A549 (cell line): ENCODE measurements around the gene SLCO2A1. TPM values are rescaled to one million over a fixed set of nuclear protein-coding genes. Genes with fewer than 3 reads are reported as not detected.

Source experiments
- ATAC-seq, 2 experiments: fragments of 200-7000 bp in 1 of 2; fragments of >200 bp in 1 of 2; cut with Nextera tagmentation in 1 of 2; cut with Tn5 transposase in 1 of 2; 3 replicates each; pipeline versions ENCODE4 v1.8.0 to v1.9.1; 2018 to 2020; ENCODE audit warnings: mild to moderate bottlenecking in 1 of 2, moderate library complexity in 1 of 2
- CTCF ChIA-PET: fragments of 300-600 bp; sonication (Branson Sonifier 250); formaldehyde crosslinking; extraction: SDS; loops from one replicate; lab custom pipeline; 2021; ENCODE audit warnings: antibody characterized with exemption, inconsistent platforms; lab: Yijun Ruan, JAX
- POLR2A ChIA-PET: fragments of 350-600 bp; formaldehyde crosslinking; extraction: SDS; loops from one replicate; lab custom pipeline; 2021; ENCODE audit warnings: antibody characterized with exemption, inconsistent platforms; lab: Yijun Ruan, JAX
- DNase-seq, 2 experiments: peaks; one replicate each; pipeline versions ENCODE4 v3.0.0 to v3.0.0-alpha.2; 2011 to 2016; ENCODE audit warnings: low read depth in 1 of 2, low spot score in 1 of 2
- FAIRE-seq: peaks from 2 replicates; lab custom pipeline; 2011; peaks lifted over from hg19 to GRCh38; lab: Jason Lieb, UNC
- H3K27ac ChIP-seq, 2 experiments: fragments of >200 bp; sonication (Bioruptor Twin); formaldehyde crosslinking; 3 replicates each; pipeline ENCODE4 v1.5.1; 2016 to 2017
- H3K4me1 ChIP-seq: fragments of >200 bp; sonication (Bioruptor Twin); formaldehyde crosslinking; 3 replicates; pipeline ENCODE4 v1.6.1; 2016
- H3K4me2 ChIP-seq: fragments of >200 bp; sonication (Bioruptor Twin); formaldehyde crosslinking; 3 replicates; pipeline ENCODE4 v1.6.1; 2016
- H3K4me3 ChIP-seq: fragments of >200 bp; sonication (Bioruptor Twin); formaldehyde crosslinking; 3 replicates; pipeline ENCODE4 v1.5.1; 2016
- H3K9me3 ChIP-seq: fragments of >200 bp; sonication (Bioruptor Twin); formaldehyde crosslinking; 3 replicates; pipeline ENCODE4 v1.6.1; 2016
- ATOH8 ChIP-seq: fragments of 250-450 bp; sonication (Bioruptor Pico); IDR thresholded peaks from 2 replicates; pipeline ENCODE4 v1.5.0; 2020; ENCODE audit warnings: low read depth, mild to moderate bottlenecking, moderate library complexity
- CBX2 ChIP-seq: fragments of 200-600 bp; sonication (generic); IDR thresholded peaks from 2 replicates; pipeline ENCODE4 v1.6.1; 2016; ENCODE audit warnings: low read depth, mild to moderate bottlenecking, borderline replicate concordance
- ELK1 ChIP-seq: fragments of 150-350 bp; IDR thresholded peaks from 2 replicates; pipeline ENCODE4 v1.6.1; 2014; ENCODE audit warnings: low read depth, mild to moderate bottlenecking, low read length
- EP300 ChIP-seq, 2 experiments: fragments of >200 bp; sonication (Bioruptor Twin); formaldehyde crosslinking; IDR thresholded peaks; 2 replicates in 1 of 2; 3 replicates in 1 of 2; pipeline ENCODE4 v1.6.1; 2016 to 2017
- ESRRA ChIP-seq: fragments of 150-350 bp; IDR thresholded peaks from 2 replicates; pipeline ENCODE4 v1.6.1; 2014; ENCODE audit warnings: mild to moderate bottlenecking, low read length, borderline replicate concordance
- HEYL ChIP-seq: fragments of 250-450 bp; sonication (Bioruptor Pico); IDR thresholded peaks from 2 replicates; pipeline ENCODE4 v1.8.0; 2021; ENCODE audit warnings: mild to moderate bottlenecking, moderate library complexity
- HMGXB4 ChIP-seq: fragments of 250-450 bp; sonication (Bioruptor Pico); IDR thresholded peaks from 2 replicates; pipeline ENCODE4 v1.5.0; 2021; ENCODE audit warnings: mild to moderate bottlenecking, moderate library complexity, borderline replicate concordance
- HOXB5 ChIP-seq: fragments of 250-450 bp; sonication (Bioruptor Pico); IDR thresholded peaks from 2 replicates; pipeline ENCODE4 v1.5.0; 2020; ENCODE audit warnings: mild to moderate bottlenecking, moderate library complexity
- JUN ChIP-seq, 2 experiments: fragments of >200 bp; sonication (Bioruptor Twin); formaldehyde crosslinking; IDR thresholded peaks; 2 replicates in 1 of 2; 3 replicates in 1 of 2; pipeline ENCODE4 v1.6.1; 2016 to 2017
- JUNB ChIP-seq: fragments of >200 bp; sonication (Bioruptor Twin); formaldehyde crosslinking; IDR thresholded peaks from 2 replicates; pipeline ENCODE4 v1.6.1; 2016
- KDM1A ChIP-seq: fragments of 200-600 bp; sonication (generic); IDR thresholded peaks from 2 replicates; pipeline ENCODE4 v1.6.1; 2016; ENCODE audit warnings: low read depth, mild to moderate bottlenecking
- MAFK ChIP-seq: fragments of 450-650 bp; IDR thresholded peaks from 2 replicates; pipeline ENCODE4 v1.6.1; 2014; ENCODE audit not compliant: partially characterized antibody
- MAZ ChIP-seq: fragments of 150-350 bp; IDR thresholded peaks from 2 replicates; pipeline ENCODE4 v1.6.1; 2014; ENCODE audit warnings: antibody characterized with exemption, low read depth, low read length, borderline replicate concordance
- NFE2L2 ChIP-seq: fragments of 150-350 bp; conservative IDR thresholded peaks from 2 replicates; pipeline ENCODE4 v1.6.1; 2014; ENCODE audit warnings: low read length
- NR3C1 ChIP-seq: fragments of >200 bp; sonication (Bioruptor Twin); formaldehyde crosslinking; IDR thresholded peaks from 3 replicates; pipeline ENCODE4 v1.6.1; 2017
- PBX3 ChIP-seq: IDR thresholded peaks from 2 replicates; pipeline ENCODE4 v1.6.1; 2012
- PHF8 ChIP-seq: fragments of 200-600 bp; sonication (generic); IDR thresholded peaks from 2 replicates; pipeline ENCODE4 v1.6.1; 2016; ENCODE audit warnings: low read depth, mild to moderate bottlenecking, antibody characterized with exemption, moderate library complexity, borderline replicate concordance
- POLR2A ChIP-seq: IDR thresholded peaks from 2 replicates; pipeline ENCODE4 v1.6.1; 2012; ENCODE audit warnings: mild to moderate bottlenecking, low read length
- REST ChIP-seq: fragments of 200-600 bp; sonication (generic); IDR thresholded peaks from 2 replicates; pipeline ENCODE4 v1.6.1; 2016; ENCODE audit warnings: antibody characterized with exemption, mild to moderate bottlenecking, moderate library complexity
- SMC3 ChIP-seq: fragments of >200 bp; sonication (Bioruptor Twin); formaldehyde crosslinking; IDR thresholded peaks from 3 replicates; pipeline ENCODE4 v1.6.1; 2018; ENCODE audit warnings: inconsistent platforms
- TP53 ChIP-seq: fragments of 250-450 bp; sonication (Bioruptor Pico); IDR thresholded peaks from 2 replicates; pipeline ENCODE4 v1.5.0; 2021; ENCODE audit warnings: mild to moderate bottlenecking, moderate library complexity
- WGBS: methylation state at CpG from one replicate; pipeline ENCODE4 v1.1.6; 2017; ENCODE audit errors: missing lambda C conversion rate; 5-methylcytosine and 5-hydroxymethylcytosine counted together
- polyA plus RNA-seq, 4 experiments: library from polyadenylated mRNA; depleted of rRNA in 3 of 4; stranded (reverse); fragments of >200 nt; fragmentation: RNase III in 1 of 4; extraction: RNeasy Plus Mini Kit Qiagen cat#74134 plus additional on column Dnase treatment in 1 of 4; gene quantifications; 2 replicates in 3 of 4; 3 replicates in 1 of 4; pipeline ENCODE4 v1.2.3, GENCODE V29; 2011 to 2017

The SLCO2A1 gene
- polyA plus RNA-seq, 2 of the 4 experiments (the other 2 are of a cell fraction): 0.12 TPM; not detected in 1

GRCh38 chr3:133884887-133885711, 144.6 kb downstream of the SLCO2A1 start (continued):
- no peak for TF ChIP-seq ATOH8 (CRISPR knock-in tag)
- TF ChIP-seq TP53 (CRISPR knock-in tag): no peak
- no peak for TF ChIP-seq ELK1

GRCh38 chr3:133884054-133884886, 145.5 kb downstream of the SLCO2A1 start:
- H3K4me2 ChIP-seq: no peak overlapping the region
- WGBS: 43% methylated on average over 4 of the region's 6 CpGs
- TF ChIP-seq EP300 (IDR thresholded peaks at IDR 0.05) (no peak), PBX3 (no peak), HOXB5 (no peak), CBX2 (no peak), JUN (IDR thresholded peaks at IDR 0.05) (no peak), ESRRA (no peak), HEYL (no peak), NR3C1 (no peak), REST (no peak), MAFK (no peak), KDM1A (no peak), MAZ (no peak), JUNB (no peak), SMC3 (no peak), POLR2A (no peak), HMGXB4 (no peak), ELK1 (no peak), PHF8 (no peak), NFE2L2 (no peak)
- TF ChIP-seq, all 56 proteins: peak for 0
- POLR2A ChIA-PET: no interaction called here
- Histone ChIP-seq H3K4me3 (no peak overlapping the region), H3K27ac (no peak overlapping the region), H3K4me1 (no peaks in the 10 kb centered on the region), H3K9me3 (no peaks in the 10 kb centered on the region)
- DNase-seq (no peak), FAIRE-seq (no peak), ATAC-seq (no peak)
- CTCF ChIA-PET: interaction anchor here (1.2 kb wide), 1 partner anchor 8 kb away, joined by 3 read pairs; no protein-coding TSS in a partner anchor
